Body of pancreas (tissue), 4 donors: ENCODE results near the gene IGFBP7.

Experiments
- POLR2A ChIP-seq, 3 donors: fragments of 450-650 bp; IDR thresholded peaks; one replicate each; pipeline ENCODE4 v1.6.1; 2016; ENCODE audit warnings: antibody characterized with exemption in 3 of 3, mild to moderate bottlenecking in 2 of 3
- TF ChIP-seq, protein P1 (sequence below), 7 experiments: fragments of 450-650 bp in 4 of 7; fragments of 200-600 bp in 3 of 7; sonication (generic) in 3 of 7; IDR thresholded peaks; one replicate each; pipeline ENCODE4 v1.5.1; 2016 to 2019; ENCODE audit warnings: antibody characterized with exemption in 7 of 7

DNA sequence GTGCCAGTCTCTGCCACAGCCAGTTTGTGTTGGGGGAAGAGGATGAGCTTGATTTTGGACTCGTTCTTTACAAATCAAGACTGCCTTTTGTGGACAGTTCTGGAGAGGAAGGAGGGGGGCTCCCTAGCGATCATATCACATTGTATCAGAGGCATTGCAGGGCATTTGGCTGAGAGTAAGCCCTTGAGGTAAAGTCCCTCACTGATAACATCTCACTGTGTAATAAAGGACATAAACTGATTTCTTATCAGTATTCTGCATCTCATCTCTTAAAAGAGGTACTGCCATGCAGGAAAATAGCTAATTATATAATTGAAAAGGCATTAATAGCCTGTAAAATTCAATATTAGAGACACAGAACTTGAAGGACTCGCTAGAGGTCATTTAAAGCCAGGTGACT lies 6.1 kb upstream of the IGFBP7 start:
- TF ChIP-seq, protein P1, sequence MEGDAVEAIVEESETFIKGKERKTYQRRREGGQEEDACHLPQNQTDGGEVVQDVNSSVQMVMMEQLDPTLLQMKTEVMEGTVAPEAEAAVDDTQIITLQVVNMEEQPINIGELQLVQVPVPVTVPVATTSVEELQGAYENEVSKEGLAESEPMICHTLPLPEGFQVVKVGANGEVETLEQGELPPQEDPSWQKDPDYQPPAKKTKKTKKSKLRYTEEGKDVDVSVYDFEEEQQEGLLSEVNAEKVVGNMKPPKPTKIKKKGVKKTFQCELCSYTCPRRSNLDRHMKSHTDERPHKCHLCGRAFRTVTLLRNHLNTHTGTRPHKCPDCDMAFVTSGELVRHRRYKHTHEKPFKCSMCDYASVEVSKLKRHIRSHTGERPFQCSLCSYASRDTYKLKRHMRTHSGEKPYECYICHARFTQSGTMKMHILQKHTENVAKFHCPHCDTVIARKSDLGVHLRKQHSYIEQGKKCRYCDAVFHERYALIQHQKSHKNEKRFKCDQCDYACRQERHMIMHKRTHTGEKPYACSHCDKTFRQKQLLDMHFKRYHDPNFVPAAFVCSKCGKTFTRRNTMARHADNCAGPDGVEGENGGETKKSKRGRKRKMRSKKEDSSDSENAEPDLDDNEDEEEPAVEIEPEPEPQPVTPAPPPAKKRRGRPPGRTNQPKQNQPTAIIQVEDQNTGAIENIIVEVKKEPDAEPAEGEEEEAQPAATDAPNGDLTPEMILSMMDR (IDR thresholded peaks at IDR 0.05) = no peak
- TF ChIP-seq POLR2A (IDR thresholded peaks at IDR 0.05) = no peak
